Measurements from ENCODE around the gene DCTN3. TPM values are rescaled to one million over a fixed set of nuclear protein-coding genes. Genes with fewer than 3 reads are reported as not detected.

DCTN3 gene
- total and polyA plus RNA-seq, 2 donors from 2014 or later = 92.0 to 175 TPM

DNA sequence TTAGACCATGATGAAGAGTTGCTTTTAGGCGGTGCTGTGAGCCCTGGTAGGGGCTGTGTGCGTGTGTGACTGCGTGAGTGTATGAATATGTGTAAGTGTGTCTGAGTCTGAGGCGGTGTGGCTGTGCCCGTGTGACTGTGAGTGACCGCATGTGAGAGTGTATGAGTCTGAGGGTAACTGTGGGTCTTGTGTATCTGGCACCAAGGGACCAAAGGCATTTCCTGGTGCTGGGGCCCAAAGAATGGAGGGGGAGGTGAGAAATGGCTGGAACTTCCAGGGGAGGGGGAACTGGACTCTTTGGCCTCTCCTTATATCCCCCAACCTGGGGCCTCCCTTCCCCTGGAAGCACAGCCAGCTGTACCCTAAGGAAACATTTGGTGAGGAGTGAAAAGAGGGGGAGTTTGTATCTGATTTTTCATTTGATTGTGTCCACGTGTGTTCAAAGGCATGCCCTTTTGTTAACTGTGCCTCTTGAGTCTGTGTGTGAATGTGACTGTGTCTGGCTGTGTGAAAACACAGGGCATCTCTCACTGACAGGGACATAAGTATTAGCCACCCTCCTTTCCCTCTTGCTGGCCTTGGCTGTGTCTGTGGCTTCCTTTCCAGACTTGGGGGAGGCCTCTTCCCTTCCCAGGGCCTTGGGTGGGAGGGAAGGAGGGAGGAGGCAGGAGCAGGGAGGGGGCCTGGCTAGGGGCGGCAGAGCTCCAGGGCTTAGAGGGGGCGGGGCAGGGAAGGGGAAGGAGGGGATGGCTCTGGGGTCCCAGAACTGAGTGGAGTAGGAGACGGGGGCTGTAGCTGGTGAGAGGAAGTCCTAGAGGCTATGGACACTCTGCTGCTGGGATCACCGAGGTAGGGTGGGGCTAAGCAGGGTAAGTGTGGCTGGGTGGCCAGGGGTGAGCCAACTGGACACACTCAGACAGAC, 33.1 kb upstream of the DCTN3 start:
- peaks cover 16 to 31% (median 24%) of the 10 kb centered on the region in 3 donors for H3K4me1 ChIP-seq (ENCODE audit: control insufficient read depth in 2 of 3, insufficient read depth in 2 of 3, low read depth in 1 of 3, low read length in 3 of 3)
- peaks cover 4 to 14% (median 5%) of the 10 kb centered on the region in 3 donors for H3K36me3 ChIP-seq (ENCODE audit: control insufficient read depth in 2 of 3, insufficient read depth in 3 of 3, low read length in 3 of 3)
- DNase-seq = peak in 4 of 5 donors; percentile 76 to 93 (median 84)
- intact Hi-C loops (cut with DNase I) = no loop called here
- H3K9ac ChIP-seq (ENCODE audit: low read length in 3 of 3) = peak overlapping the region in 1 of 3 donors; percentile 44
- H3K27me3 ChIP-seq (ENCODE audit: control insufficient read depth, insufficient read depth, low read length) = no peaks in the 10 kb centered on the region
- TF ChIP-seq, protein P1, sequence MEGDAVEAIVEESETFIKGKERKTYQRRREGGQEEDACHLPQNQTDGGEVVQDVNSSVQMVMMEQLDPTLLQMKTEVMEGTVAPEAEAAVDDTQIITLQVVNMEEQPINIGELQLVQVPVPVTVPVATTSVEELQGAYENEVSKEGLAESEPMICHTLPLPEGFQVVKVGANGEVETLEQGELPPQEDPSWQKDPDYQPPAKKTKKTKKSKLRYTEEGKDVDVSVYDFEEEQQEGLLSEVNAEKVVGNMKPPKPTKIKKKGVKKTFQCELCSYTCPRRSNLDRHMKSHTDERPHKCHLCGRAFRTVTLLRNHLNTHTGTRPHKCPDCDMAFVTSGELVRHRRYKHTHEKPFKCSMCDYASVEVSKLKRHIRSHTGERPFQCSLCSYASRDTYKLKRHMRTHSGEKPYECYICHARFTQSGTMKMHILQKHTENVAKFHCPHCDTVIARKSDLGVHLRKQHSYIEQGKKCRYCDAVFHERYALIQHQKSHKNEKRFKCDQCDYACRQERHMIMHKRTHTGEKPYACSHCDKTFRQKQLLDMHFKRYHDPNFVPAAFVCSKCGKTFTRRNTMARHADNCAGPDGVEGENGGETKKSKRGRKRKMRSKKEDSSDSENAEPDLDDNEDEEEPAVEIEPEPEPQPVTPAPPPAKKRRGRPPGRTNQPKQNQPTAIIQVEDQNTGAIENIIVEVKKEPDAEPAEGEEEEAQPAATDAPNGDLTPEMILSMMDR (IDR thresholded peaks at IDR 0.05; ENCODE audit: borderline replicate concordance, extremely low read depth, insufficient read depth) = no peak
- H3K27ac ChIP-seq (ENCODE audit: low read depth in 2 of 2, low read length in 2 of 2) = peak overlapping the region in 1 of 2 donors; percentile 41
- peak overlapping the region in 1 of 3 donors; percentile 27 for H3K4me3 ChIP-seq (ENCODE audit: low read length in 3 of 3)
- no peaks in the 10 kb centered on the region for H3K9me3 ChIP-seq (ENCODE audit: control insufficient read depth in 2 of 3, insufficient read depth in 1 of 3, low read length in 3 of 3)
- no peak for FAIRE-seq

DNA sequence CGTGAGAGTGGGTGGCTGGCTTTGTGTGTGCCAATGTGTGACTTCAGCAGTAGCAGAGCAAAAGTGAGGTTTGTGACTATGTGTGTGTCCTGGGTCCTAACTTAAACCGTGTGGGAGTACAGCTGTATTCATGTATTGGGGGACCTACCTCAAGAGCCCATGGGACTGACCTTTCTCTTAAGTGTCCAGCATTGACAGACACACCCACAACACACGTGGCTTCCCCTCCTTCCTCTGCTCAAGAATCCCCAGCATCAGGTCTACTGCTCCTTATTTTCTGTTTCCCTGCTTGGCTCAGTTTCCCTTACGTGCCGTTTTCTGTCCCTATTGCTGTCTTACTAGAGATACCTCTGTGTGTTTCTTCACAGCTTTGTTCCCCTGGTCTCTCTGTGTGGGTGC, 32.3 kb upstream of the DCTN3 start:
- TF ChIP-seq, protein P1 (IDR thresholded peaks at IDR 0.05; ENCODE audit: borderline replicate concordance, extremely low read depth, insufficient read depth) = no peak
- Histone ChIP-seq H3K9ac (ENCODE audit: low read length in 3 of 3) (peak overlapping the region in 2 of 3 donors; percentile 44 to 62), H3K4me3 (ENCODE audit: low read length in 3 of 3) (peak overlapping the region; percentile 63 to 89 (median 77)), H3K36me3 (ENCODE audit: control insufficient read depth in 2 of 3, insufficient read depth in 3 of 3, low read length in 3 of 3) (peaks cover 4 to 18% (median 5%) of the 10 kb centered on the region in 3 donors), H3K9me3 (ENCODE audit: control insufficient read depth in 2 of 3, insufficient read depth in 1 of 3, low read length in 3 of 3) (no peaks in the 10 kb centered on the region), H3K27me3 (ENCODE audit: control insufficient read depth, insufficient read depth, low read length) (no peaks in the 10 kb centered on the region), H3K27ac (ENCODE audit: low read depth in 2 of 2, low read length in 2 of 2) (peak overlapping the region; percentile 9 to 51), H3K4me1 (ENCODE audit: control insufficient read depth in 2 of 3, insufficient read depth in 2 of 3, low read depth in 1 of 3, low read length in 3 of 3) (peaks cover 16 to 39% (median 32%) of the 10 kb centered on the region in 3 donors)
- intact Hi-C loops (cut with DNase I) = no loop called here
- DNase-seq = peak in 1 of 5 donors; percentile 12
- FAIRE-seq = no peak

DNA sequence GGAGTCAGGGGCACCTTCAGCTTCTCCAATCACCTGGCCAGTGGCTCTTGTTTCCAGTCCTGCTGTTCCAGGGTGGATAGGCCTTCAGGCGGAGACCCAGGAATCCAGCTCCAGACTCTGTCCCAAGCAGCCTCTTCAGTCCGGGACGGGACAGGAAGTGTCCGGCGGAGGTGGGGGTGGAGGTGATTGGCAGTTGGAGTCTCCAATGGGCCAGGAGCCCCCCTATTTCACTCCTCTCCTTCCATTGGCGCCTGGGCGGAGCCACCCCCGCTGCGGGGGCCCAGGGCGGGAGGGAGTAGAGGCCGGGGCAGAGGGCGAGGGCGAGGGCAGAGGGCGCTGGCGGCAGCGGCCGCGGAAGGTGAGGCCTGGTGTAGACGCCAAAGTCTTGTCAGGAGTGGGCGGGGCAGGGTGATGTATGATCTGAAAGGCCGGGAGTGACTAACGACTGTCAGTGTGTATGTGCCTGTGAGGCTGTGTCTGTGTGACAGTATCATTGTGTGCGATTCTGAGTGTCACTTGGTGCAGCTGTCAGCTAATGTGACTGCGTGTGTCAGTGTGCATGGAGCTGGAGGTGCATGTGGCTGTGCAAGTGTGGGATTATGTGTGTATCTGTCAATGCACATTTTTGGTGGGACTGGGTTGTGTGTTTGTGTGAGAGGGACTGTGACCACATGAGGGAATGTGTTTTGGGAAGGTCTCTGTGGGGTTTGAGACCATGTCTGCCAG, 31.7 kb upstream of the DCTN3 start, which contains the start of gene IL11RA:
TSS of gene IL11RA (plus strand) at position 310 of the 726 bp plus-strand sequence. CDS start 3,033 bp downstream, outside the sequence.
- no peak for FAIRE-seq

More for the DNA sequence above, 31.7 kb upstream of the DCTN3 start, which contains the start of gene IL11RA:
- Histone ChIP-seq H3K9ac (ENCODE audit: low read length in 3 of 3) (peak within 1 kb of the TSS in 2 of 3 donors; percentile 62 to 63), H3K4me1 (ENCODE audit: control insufficient read depth in 2 of 3, insufficient read depth in 2 of 3, low read depth in 1 of 3, low read length in 3 of 3) (peaks cover 19 to 44% (median 38%) of the 10 kb centered on the region in 3 donors), H3K27me3 (ENCODE audit: control insufficient read depth, insufficient read depth, low read length) (no peaks in the 10 kb centered on the region), H3K36me3 (ENCODE audit: control insufficient read depth in 2 of 3, insufficient read depth in 3 of 3, low read length in 3 of 3) (peaks cover 4 to 18% (median 5%) of the 10 kb centered on the region in 3 donors), H3K27ac (ENCODE audit: low read depth in 2 of 2, low read length in 2 of 2) (peak within 1 kb of the TSS; percentile 63 to 72), H3K9me3 (ENCODE audit: control insufficient read depth in 2 of 3, insufficient read depth in 1 of 3, low read length in 3 of 3) (no peaks in the 10 kb centered on the region), H3K4me3 (ENCODE audit: low read length in 3 of 3) (peak within 1 kb of the TSS; percentile 63 to 89 (median 77))
- peak; percentile 79 to 95 (median 90) for DNase-seq
- intact Hi-C loops (cut with DNase I) = no loop called here
- TF ChIP-seq, protein P1 (IDR thresholded peaks at IDR 0.05; ENCODE audit: borderline replicate concordance, extremely low read depth, insufficient read depth) = no peak
